Suprapubic skin (tissue), 4 donors: Measurements from ENCODE around the gene IL17RD. TPM values are rescaled to one million over a fixed set of nuclear protein-coding genes. Genes with fewer than 3 reads are reported as not detected.

ENCODE experiments used
- DNase-seq, 2 donors: peaks; one replicate each; pipeline ENCODE4 v3.0.0-alpha.2; 2019; ENCODE audit warnings: low spot score in 2 of 2
- H3K27ac ChIP-seq: fragments of 200-600 bp; sonication (generic); one replicate; pipeline ENCODE4 v1.5.1; 2019
- H3K27me3 ChIP-seq: fragments of 200-600 bp; sonication (generic); one replicate; pipeline ENCODE4 v1.5.1; 2019
- H3K36me3 ChIP-seq: fragments of 200-600 bp; sonication (generic); one replicate; pipeline ENCODE4 v1.5.1; 2019
- H3K4me1 ChIP-seq: fragments of 200-600 bp; sonication (generic); one replicate; pipeline ENCODE4 v1.5.1; 2019
- H3K4me3 ChIP-seq: fragments of 200-600 bp; sonication (generic); one replicate; pipeline ENCODE4 v1.5.1; 2019; ENCODE audit warnings: mild to moderate bottlenecking
- H3K9me3 ChIP-seq: fragments of 200-600 bp; sonication (generic); one replicate; pipeline ENCODE4 v1.5.1; 2019
- CTCF ChIP-seq, 2 donors: fragments of 200-600 bp in 1 of 2; fragments of 450-650 bp in 1 of 2; sonication (generic) in 1 of 2; IDR thresholded peaks; one replicate each; pipeline ENCODE4 v1.5.1; 2016 to 2019; ENCODE audit warnings: antibody characterized with exemption in 2 of 2, mild to moderate bottlenecking in 1 of 2, moderate library complexity in 1 of 2
- EP300 ChIP-seq: sonication (generic); formaldehyde crosslinking; IDR thresholded peaks from one replicate; pipeline ENCODE4 v1.6.1; 2017; ENCODE audit warnings: antibody characterized with exemption
- POLR2A ChIP-seq, 2 donors: fragments of 450-650 bp; IDR thresholded peaks; one replicate each; pipeline ENCODE4 v1.6.1; 2017; ENCODE audit warnings: antibody characterized with exemption in 2 of 2, mild to moderate bottlenecking in 2 of 2, moderate library complexity in 2 of 2
- POLR2AphosphoS5 ChIP-seq, 3 donors: sonication (generic); formaldehyde crosslinking; IDR thresholded peaks; one replicate each; pipeline ENCODE4 v1.6.1; 2017; ENCODE audit warnings: antibody characterized with exemption in 3 of 3
- WGBS: methylation state at CpG from one replicate; pipeline ENCODE4 v1.1.5; 2018; 5-methylcytosine and 5-hydroxymethylcytosine counted together
- total RNA-seq, 4 donors: library from RNA; depleted of rRNA; stranded (reverse); fragments of >200 nt; gene quantifications; one replicate each; pipeline ENCODE4 v1.1.0, GENCODE V29; 2016

IL17RD gene
- total RNA-seq, 4 donors from 2014 or later, result 2.2 to 6.1 (median 3.7) TPM

GRCh38 chr3:57150113-57150581 is 15.0 kb downstream of the IL17RD start:
- H3K4me1 ChIP-seq, result peaks cover 16% of the 10 kb centered on the region
- no peak overlapping the region for H3K4me3 ChIP-seq
- 31% methylated on average over 7 of the region's 7 CpGs for WGBS
- no peaks in the 10 kb centered on the region for H3K27me3 ChIP-seq
- no peaks in the 10 kb centered on the region for H3K9me3 ChIP-seq
- H3K36me3 ChIP-seq, result no peaks in the 10 kb centered on the region
- TF ChIP-seq CTCF (IDR thresholded peaks at IDR 0.05) (no peak), POLR2A (IDR thresholded peaks at IDR 0.05) (no peak), POLR2AphosphoS5 (IDR thresholded peaks at IDR 0.05) (no peak), EP300 (no peak)
- H3K27ac ChIP-seq, result no peak overlapping the region
- DNase-seq, result no peak

GRCh38 chr3:57147071-57147470 is 18.1 kb downstream of the IL17RD start:
- TF ChIP-seq POLR2AphosphoS5 (IDR thresholded peaks at IDR 0.05) (no peak), EP300 (no peak), CTCF (IDR thresholded peaks at IDR 0.05) (no peak), POLR2A (IDR thresholded peaks at IDR 0.05) (no peak)
- DNase-seq, result no peak

GRCh38 chr3:57145852-57146251 is 19.3 kb downstream of the IL17RD start:
- H3K27me3 ChIP-seq, result no peaks in the 10 kb centered on the region
- 96% methylated on average over 13 of the region's 13 CpGs for WGBS

More at GRCh38 chr3:57147071-57147470, 18.1 kb downstream of the IL17RD start:
- Histone ChIP-seq H3K9me3 (no peaks in the 10 kb centered on the region), H3K27ac (no peak overlapping the region), H3K4me1 (peaks cover 19% of the 10 kb centered on the region), H3K36me3 (no peaks in the 10 kb centered on the region), H3K4me3 (no peak overlapping the region), H3K27me3 (no peaks in the 10 kb centered on the region)
- WGBS, result 86% methylated on average over 2 of the region's 2 CpGs

GRCh38 chr3:57144952-57145351 is 20.2 kb downstream of the IL17RD start:
- TF ChIP-seq POLR2A (IDR thresholded peaks at IDR 0.05) (no peak), EP300 (no peak), CTCF (IDR thresholded peaks at IDR 0.05) (no peak), POLR2AphosphoS5 (IDR thresholded peaks at IDR 0.05) (no peak)
- Histone ChIP-seq H3K27ac (no peak overlapping the region), H3K4me1 (peaks cover 10% of the 10 kb centered on the region), H3K4me3 (no peak overlapping the region), H3K9me3 (no peaks in the 10 kb centered on the region), H3K36me3 (no peaks in the 10 kb centered on the region), H3K27me3 (no peaks in the 10 kb centered on the region)
- WGBS, result 62% methylated on average over 3 of the region's 3 CpGs
- DNase-seq, result no peak

More at GRCh38 chr3:57145852-57146251, 19.3 kb downstream of the IL17RD start:
- no peak for TF ChIP-seq POLR2AphosphoS5 (IDR thresholded peaks at IDR 0.05)
- no peak for TF ChIP-seq POLR2A (IDR thresholded peaks at IDR 0.05)
- no peak for TF ChIP-seq CTCF (IDR thresholded peaks at IDR 0.05)
- TF ChIP-seq EP300, result no peak
- Histone ChIP-seq H3K27ac (no peak overlapping the region), H3K4me3 (no peak overlapping the region), H3K36me3 (no peaks in the 10 kb centered on the region), H3K4me1 (peaks cover 19% of the 10 kb centered on the region), H3K9me3 (no peaks in the 10 kb centered on the region)
- no peak for DNase-seq

- no peaks in the 10 kb centered on the region for H3K36me3 ChIP-seq
- WGBS, result 89% methylated on average over 4 of the region's 4 CpGs
- no peak overlapping the region for H3K4me3 ChIP-seq
- no peaks in the 10 kb centered on the region for H3K27me3 ChIP-seq
- no peaks in the 10 kb centered on the region for H3K9me3 ChIP-seq
- DNase-seq, result no peak
- H3K4me1 ChIP-seq, result peaks cover 9% of the 10 kb centered on the region
- no peak overlapping the region for H3K27ac ChIP-seq
- TF ChIP-seq EP300 (no peak), POLR2A (IDR thresholded peaks at IDR 0.05) (no peak), CTCF (IDR thresholded peaks at IDR 0.05) (no peak)
Measured at GRCh38 chr3:57143886-57144459, 21.2 kb downstream of the IL17RD start.
